Heart right ventricle (tissue), 16 donors: ENCODE results near the gene NUSAP1. TPM values are rescaled to one million over a fixed set of nuclear protein-coding genes. Genes with fewer than 3 reads are reported as not detected.
A peak's percentile ranks its signal among the peaks of the same experiment; 100 is the strongest.

ENCODE experiments used
- ATAC-seq, 8 donors: fragments of 200-7000 bp; cut with Tn5 transposase; one replicate each; pipeline ENCODE4 v1.9.1; 2020; ENCODE audit warnings: mild to moderate bottlenecking in 8 of 8, moderate library complexity in 8 of 8, moderate number of reproducible peaks in 1 of 8
- DNase-seq, 2 donors: peaks; one replicate each; pipeline ENCODE4 v3.0.0-alpha.2; 2020
- H3K27ac ChIP-seq, 10 donors: fragments of 200-600 bp; sonication (generic) in 2 of 10; one replicate each; pipeline versions ENCODE4 v1.5.0 to v1.8.0; 2020 to 2022; ENCODE audit warnings: mild to moderate bottlenecking in 3 of 10
- H3K27me3 ChIP-seq, 7 donors: fragments of 200-600 bp; one replicate each; pipeline ENCODE4 v1.8.0; 2021 to 2022; ENCODE audit warnings: mild to moderate bottlenecking in 2 of 7
- H3K36me3 ChIP-seq, 9 donors: fragments of 200-600 bp; sonication (generic) in 1 of 9; one replicate each; pipeline versions ENCODE4 v1.5.0 to v1.8.0; 2020 to 2022; ENCODE audit warnings: mild to moderate bottlenecking in 2 of 9
- H3K4me1 ChIP-seq, 9 donors: fragments of 200-600 bp; sonication (generic) in 1 of 9; one replicate each; pipeline versions ENCODE4 v1.5.0 to v1.8.0; 2020 to 2022; ENCODE audit warnings: mild to moderate bottlenecking in 4 of 9
- H3K4me3 ChIP-seq, 10 donors: fragments of 200-600 bp; sonication (generic) in 2 of 10; one replicate each; pipeline versions ENCODE4 v1.5.0 to v1.8.0; 2020 to 2022; ENCODE audit warnings: mild to moderate bottlenecking in 7 of 10, moderate library complexity in 2 of 10
- H3K9me3 ChIP-seq, 11 donors: fragments of 200-600 bp in 10 of 11; sonication (generic) in 2 of 11; one replicate each; pipeline versions ENCODE4 v1.5.0 to v1.8.0; 2013 to 2022; ENCODE audit warnings: mild to moderate bottlenecking in 2 of 11, control low read depth in 1 of 11, moderate library complexity in 1 of 11
- CTCF ChIP-seq, 9 donors: fragments of 200-600 bp; sonication (generic) in 2 of 9; IDR thresholded peaks; one replicate each; pipeline versions ENCODE4 v1.5.0 to v1.8.0; 2021 to 2022; ENCODE audit warnings: antibody characterized with exemption in 9 of 9, mild to moderate bottlenecking in 5 of 9, moderate library complexity in 1 of 9
- WGBS, 2 donors: extraction: QIAGEN DNeasy Blood & Tissue Kit; methylation state at CpG; one replicate each; pipeline ENCODE4 v1.1.7; 2013; ENCODE audit warnings: inconsistent platforms in 1 of 2; 5-methylcytosine and 5-hydroxymethylcytosine counted together
- intact Hi-C, 10 donors: fragments of 100-400 bp; cut with DNase I; formaldehyde crosslinking; loops; one replicate each; pipeline versions ENCODE4 v1.11.1 to v1.14.2; 2022
- polyA plus RNA-seq, 2 donors: library from polyadenylated mRNA; stranded (reverse); fragments of 200-250 nt; gene quantifications; one replicate each; pipeline ENCODE4 v1.2.3, GENCODE V29; 2013
- total RNA-seq, 10 donors: library from RNA; stranded (reverse); fragmentation: NEBNext Ultra II Directional in 3 of 10; extraction: Animal tissue kit (Norgen Biotek cat#: 25700) in 3 of 10; gene quantifications; one replicate each; pipeline versions ENCODE4 v1.2.1 to v1.2.4, GENCODE V29; 2021 to 2023
- donor health status: Arrhythmogenic right ventricular cardiomyopathy.
- donor health status: ischemic (EF 13 %, LVEDD 7.1; RV severe dilation, severe dysfunction).
- donor health status: healthy with polysubstance abuse.
- donor health status: DM: no; HTN: yes; CAD: no.
- donor health status: DM: no; HTN: no; CAD: no.
- donor health status: ischemic (EF 25% LVEDD 6.9; RV normal size, moderate dysfunction).
- donor health status: ischemic (EF 25% LVEDD 5.7; RV mildly dilated, moderate dysfunction).
- donor health status: healthy.
- donor health status: DM: yes; HTN: yes; CAD: no.
- donor health status: Ischemic cardiomyopathy.
- donor health status: ischemic (EF 35%, LVEDD 5.7; RV mildly dilated, moderate dysfunction).
- donor health status: nonischemic (EF 11% LVEDD 7.7; RV severe dilation, severe dysfunction).
- donor health status: DM: yes; HTN: yes; CAD: no.
- donor health status: PGD.
- donor health status: ischemic (EF 29% LVEDD 5.4; RV normal size, mild dysfunction).
- donor health status: nonischemic (EF 23%, LVEDD 6.1; RV moderate dilation, normal function).

NUSAP1 gene
- total and polyA plus RNA-seq, 12 donors: 0.66 to 16.6 (median 1.2) TPM

- WGBS, 2 donors: 93 to 95% methylated on average over 4 of the region's 4 CpGs
These were observed 3.9 kb downstream of the NUSAP1 start for GRCh38 chr15:41336549-41336948.

GRCh38 chr15:41337047-41337446 is 4.4 kb downstream of the NUSAP1 start:
- ATAC-seq: no peak
- H3K4me1 ChIP-seq: peaks cover 0 to 33% (median 9%) of the 10 kb centered on the region in 9 donors
- intact Hi-C loops: no loop called here

More at GRCh38 chr15:41336549-41336948, 3.9 kb downstream of the NUSAP1 start:
- Histone ChIP-seq H3K9me3 (no peaks in the 10 kb centered on the region), H3K4me1 (peaks cover 0 to 37% (median 11%) of the 10 kb centered on the region in 9 donors), H3K27ac (no peak overlapping the region), H3K27me3 (no peaks in the 10 kb centered on the region), H3K4me3 (no peak overlapping the region), H3K36me3 (peaks cover 0 to 21% (median 0%) of the 10 kb centered on the region in 9 donors)
- intact Hi-C loops: no loop called here
- ATAC-seq (no peak), DNase-seq (no peak)
- no peak for TF ChIP-seq CTCF (IDR thresholded peaks at IDR 0.05)

GRCh38 chr15:41337631-41338522 is 5.2 kb downstream of the NUSAP1 start:
- Histone ChIP-seq H3K9me3 (no peaks in the 10 kb centered on the region), H3K36me3 (peaks cover 0 to 34% (median 0%) of the 10 kb centered on the region in 9 donors), H3K27me3 (no peaks in the 10 kb centered on the region), H3K4me3 (no peak overlapping the region), H3K27ac (peak overlapping the region in 1 of 10 donors; percentile 20), H3K4me1 (peaks cover 0 to 33% (median 8%) of the 10 kb centered on the region in 9 donors)
- ATAC-seq: no peak
- no peak for TF ChIP-seq CTCF (IDR thresholded peaks at IDR 0.05)
- no peak for DNase-seq
- 89 to 90% methylated on average over 13 of the region's 13 CpGs for WGBS, 2 donors
- intact Hi-C loops: no loop called here

More at GRCh38 chr15:41337047-41337446, 4.4 kb downstream of the NUSAP1 start:
- DNase-seq: no peak
- peaks cover 0 to 26% (median 0%) of the 10 kb centered on the region in 9 donors for H3K36me3 ChIP-seq
- no peak overlapping the region for H3K27ac ChIP-seq
- H3K4me3 ChIP-seq: no peak overlapping the region
- no peak for TF ChIP-seq CTCF (IDR thresholded peaks at IDR 0.05)
- WGBS, 2 donors: 98 to 99% methylated on average over 6 of the region's 6 CpGs
- H3K9me3 ChIP-seq: no peaks in the 10 kb centered on the region
- no peaks in the 10 kb centered on the region for H3K27me3 ChIP-seq

GRCh38 chr15:41340189-41340695 is 7.6 kb downstream of the NUSAP1 start:
- Histone ChIP-seq H3K27ac (no peak overlapping the region), H3K27me3 (no peaks in the 10 kb centered on the region), H3K4me3 (no peak overlapping the region), H3K9me3 (no peaks in the 10 kb centered on the region), H3K36me3 (peaks cover 0 to 50% (median 0%) of the 10 kb centered on the region in 9 donors), H3K4me1 (peaks cover 0 to 12% (median 0%) of the 10 kb centered on the region in 9 donors)
- ATAC-seq (no peak), DNase-seq (no peak)
- TF ChIP-seq CTCF (IDR thresholded peaks at IDR 0.05): no peak
- intact Hi-C loops: no loop called here
- WGBS, 2 donors: 91 to 96% methylated on average over 5 of the region's 5 CpGs
